COLO829 (cell line): Measurements from ENCODE around the gene HSPB8.

Experiments
- DNase-seq: peaks from one replicate; pipeline ENCODE4 v3.0.0; 2012; ENCODE audit warnings: low spot score

The HSPB8 gene, protein sequence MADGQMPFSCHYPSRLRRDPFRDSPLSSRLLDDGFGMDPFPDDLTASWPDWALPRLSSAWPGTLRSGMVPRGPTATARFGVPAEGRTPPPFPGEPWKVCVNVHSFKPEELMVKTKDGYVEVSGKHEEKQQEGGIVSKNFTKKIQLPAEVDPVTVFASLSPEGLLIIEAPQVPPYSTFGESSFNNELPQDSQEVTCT

GRCh38 chr12:119178544-119179334, at the start of gene HSPB8:
Gene HSPB8, plus strand, starts transcription at chr12:119178931. Its CDS starts 382 bp downstream, at chr12:119179313.
- DNase-seq, result peak; percentile 15

- DNase-seq, result no peak
These were observed 48.8 kb upstream of the HSPB8 start for GRCh38 chr12:119129827-119130434.

DNA sequence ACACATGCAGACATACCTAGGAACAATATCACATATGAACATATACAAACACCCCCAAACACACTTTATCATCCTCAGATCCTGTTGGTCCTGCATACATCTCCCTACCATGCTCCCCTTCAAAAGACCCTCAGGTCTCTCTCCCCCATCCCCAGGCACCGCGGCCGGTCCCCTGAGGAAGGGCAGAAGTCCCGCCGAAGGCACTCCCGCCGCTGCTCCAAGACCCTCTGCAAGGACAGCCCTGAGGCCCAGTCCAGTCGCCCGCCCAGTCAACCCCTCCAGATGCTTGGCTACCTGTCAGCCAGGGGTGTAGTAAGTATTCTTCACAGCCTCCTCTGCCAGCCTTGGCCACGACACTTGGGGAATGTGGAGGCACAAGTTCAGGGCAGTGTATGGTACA, 48.2 kb upstream of the HSPB8 start:
- no peak for DNase-seq

DNA sequence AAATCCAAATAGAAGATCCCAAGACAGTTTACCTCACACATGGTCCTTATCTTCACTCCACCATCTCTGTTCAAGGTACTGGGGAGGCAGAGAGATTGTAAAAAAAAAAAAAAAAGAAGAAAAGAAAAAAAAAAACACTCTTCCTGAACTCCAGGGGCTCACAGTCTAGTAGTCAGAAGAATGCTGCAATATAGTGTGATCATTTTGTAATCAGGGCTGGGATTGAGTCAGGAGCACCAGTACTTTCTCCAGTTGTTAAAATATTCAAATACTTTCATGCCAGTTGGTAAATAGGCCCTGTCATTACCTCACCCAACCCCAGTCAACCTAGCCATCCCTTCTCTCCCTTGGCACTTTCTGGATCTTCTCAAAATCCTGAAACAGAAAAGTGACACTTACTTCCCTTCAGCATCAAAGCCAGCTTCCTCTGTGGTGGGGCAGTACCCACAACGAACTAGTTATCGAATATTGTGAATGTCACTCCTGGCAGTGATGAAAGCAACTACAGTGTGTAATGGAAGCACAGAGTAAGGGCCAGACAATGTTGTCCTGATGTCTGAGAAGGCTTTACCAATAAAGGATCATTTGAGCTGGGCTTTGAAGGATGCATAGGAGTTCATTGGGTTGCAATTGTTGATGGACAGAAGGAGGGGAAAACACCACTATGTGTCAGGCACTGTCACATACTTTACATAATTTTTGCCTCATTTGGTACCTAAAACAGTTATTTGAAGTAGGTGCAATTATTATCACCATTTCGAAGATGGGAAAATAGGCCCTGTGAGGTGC, 44.3 kb upstream of the HSPB8 start:
- no peak for DNase-seq

- DNase-seq, result no peak
These were observed 41.8 kb upstream of the HSPB8 start for GRCh38 chr12:119136811-119137410.

DNA sequence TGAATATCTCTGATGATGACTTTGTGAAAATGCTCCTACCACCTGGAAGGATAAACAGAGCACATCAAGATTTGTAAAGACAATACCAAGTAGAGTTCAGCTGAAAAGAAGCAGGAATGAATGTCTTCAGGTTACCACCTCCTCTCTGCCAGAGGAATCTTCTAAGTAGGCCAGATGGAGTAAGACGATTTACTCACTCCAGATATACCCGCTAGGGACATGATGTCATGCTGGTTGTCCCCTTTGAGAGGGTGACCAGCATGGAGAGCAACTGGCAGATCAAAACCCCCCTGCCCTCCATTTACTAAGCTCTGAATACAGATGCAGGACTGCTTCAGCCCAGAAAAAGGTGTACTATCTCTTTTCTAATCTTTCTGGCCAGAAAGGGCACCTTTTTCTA, 39.3 kb upstream of the HSPB8 start:
- DNase-seq, result no peak

DNA sequence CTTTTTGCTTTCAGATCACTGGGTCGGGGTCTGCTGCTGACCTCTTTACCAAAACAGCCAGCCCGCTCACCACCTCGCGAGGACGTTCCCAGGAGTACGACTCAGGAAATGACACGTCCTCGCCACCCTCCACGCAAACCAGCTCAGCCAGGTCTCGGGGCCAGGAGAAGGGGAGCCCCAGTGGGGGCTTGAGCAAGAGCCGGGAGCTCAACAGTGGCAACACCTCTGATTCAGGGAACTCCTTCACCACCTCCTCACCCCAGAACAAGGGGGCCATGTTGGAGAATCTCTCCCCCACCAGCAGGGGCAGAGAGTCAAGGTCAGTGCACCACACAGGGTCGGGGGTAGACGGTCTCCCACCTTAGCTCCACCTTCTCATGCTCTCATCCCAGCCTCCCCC, 33.4 kb upstream of the HSPB8 start:
- DNase-seq, result no peak

- peak; percentile 58 for DNase-seq
These were observed 30.8 kb upstream of the HSPB8 start for GRCh38 chr12:119147847-119148448.

DNA sequence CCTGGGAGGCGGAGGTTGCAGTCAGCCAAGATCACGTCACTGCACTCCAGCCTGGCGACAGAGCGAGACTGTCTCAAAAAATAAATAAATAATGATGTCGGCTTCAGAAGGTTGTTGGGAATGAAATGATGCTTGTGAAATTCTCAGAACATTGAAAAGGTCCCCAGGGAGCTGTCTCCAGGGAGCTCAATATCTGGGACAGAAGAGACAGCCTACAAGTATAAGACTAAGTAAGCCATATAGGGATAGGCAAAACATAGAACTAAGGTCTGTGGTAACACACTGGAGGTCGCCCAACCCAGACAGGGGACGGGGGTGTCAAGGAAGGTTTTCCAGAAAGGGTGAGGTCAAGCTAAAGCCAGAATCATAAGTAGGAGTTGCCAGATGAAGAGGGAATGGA, 29.5 kb upstream of the HSPB8 start:
- no peak for DNase-seq

DNA sequence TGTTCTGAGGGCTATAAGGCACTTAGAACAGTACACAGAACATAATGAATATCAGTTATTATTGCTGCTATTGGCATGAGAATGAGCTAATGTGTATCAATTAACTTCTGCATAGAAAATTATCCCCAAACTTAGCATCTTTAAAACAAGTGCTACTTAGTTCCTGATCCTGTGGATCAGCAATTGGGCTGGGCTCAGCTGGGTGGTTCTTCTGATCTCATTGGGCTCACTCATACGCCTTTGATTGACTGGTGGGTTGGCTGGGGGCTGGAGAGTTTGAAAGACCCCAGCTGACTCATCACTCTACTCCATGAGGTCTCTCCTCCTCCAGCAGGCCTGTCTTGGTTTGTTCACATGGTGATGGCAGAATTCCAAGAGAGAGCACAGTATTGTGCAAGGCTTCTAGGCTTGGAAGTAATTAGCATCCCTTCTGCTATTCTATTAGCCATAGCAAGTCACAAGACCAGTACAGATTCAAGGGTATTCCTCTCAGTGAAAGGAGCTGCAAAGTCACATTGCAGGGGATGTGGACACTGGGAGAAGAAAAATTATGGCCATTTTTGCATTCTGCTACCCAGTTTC, 27.2 kb upstream of the HSPB8 start:
- DNase-seq, result no peak

DNA sequence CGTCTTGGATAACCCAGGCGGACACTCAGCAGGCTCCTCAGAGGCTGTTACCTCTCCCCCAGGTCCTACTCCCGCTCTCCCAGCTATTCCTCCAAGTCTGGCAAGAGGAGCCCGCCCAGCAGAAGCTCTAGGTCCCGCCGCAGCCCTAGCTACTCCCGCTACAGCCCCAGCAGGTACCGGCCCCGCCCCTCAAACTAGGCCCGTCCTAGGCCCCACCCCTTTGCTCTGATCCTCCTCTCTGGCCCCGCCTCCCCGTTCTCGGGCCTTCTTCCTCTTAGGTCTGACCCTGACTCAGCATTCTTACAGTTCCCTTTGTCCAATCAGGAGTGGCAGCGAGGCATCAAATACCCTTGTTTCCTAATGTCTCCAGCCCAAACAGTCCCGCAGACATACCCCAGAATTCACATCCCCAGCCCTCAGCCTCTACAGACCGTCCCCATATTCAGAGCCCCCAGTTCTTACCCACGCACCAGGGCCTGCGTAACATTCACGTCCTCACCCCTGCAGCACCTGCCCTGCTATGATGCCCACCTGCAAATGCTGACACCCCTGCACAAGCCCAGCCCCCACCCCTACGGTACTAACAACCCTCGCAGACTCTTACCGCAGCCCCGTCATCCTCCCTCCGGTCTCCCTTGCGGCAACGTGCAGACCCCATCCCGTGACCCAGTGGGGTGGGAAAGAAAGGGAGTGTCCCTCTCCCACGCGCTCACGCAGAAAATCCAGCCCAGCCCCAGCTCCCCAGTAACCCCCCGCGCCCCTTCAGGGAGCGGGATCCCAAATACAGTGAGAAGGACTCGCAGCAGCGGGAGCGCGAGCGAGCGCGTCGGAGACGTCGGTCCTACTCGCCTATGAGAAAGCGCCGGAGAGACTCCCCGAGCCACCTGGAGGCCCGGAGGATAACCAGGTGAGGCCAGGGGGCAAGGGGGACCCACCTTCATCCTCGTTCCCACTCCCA, 25.0 kb upstream of the HSPB8 start:
- DNase-seq, result no peak

DNA sequence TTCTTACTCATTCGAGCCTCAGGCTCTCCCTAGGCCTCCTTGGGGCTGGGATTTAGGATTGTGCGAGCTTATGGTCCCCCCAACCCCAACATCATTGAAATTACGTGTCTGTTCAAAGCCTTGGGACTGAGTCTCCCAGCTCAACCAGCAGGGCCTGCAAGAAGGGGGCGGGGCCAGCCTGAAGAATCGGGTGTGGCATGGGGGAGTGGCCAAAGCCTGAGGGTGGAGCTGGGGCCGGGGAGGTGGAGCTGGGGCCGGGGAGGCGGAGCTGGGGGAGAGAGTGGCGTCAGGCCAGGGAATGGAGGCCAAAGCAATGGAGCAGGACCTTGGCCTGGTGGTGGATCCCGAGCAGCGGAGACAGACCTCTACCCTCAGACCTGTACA, 24.3 kb upstream of the HSPB8 start:
- DNase-seq, result no peak

DNA sequence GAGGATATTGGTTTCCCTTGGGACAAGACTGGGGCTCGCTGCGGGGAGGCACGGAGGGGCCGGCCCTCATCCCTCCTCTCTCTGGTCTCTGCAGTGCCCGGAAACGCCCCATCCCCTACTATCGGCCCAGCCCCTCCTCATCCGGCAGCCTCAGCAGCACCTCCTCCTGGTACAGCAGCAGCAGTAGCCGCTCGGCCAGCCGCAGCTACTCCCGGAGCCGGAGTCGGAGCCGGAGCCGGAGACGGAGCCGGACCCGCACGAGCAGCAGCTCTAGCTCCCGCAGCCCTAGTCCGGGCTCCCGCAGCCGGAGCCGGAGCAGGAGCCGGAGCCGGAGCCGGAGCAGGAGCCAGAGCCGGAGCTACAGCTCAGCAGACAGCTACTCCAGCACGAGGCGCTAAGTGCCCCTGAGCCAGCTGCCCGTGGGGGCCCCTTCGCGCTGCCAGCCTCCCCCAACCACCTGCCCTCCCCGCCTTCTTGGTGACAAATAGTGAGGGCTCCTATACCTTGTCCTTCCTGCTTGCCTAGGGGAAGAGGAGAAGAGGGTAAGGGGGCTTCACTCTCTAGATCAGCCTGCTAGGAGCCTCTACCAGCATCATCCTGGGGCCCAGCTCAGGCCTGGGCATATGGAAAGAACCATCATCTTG, 22.2 kb upstream of the HSPB8 start:
- no peak for DNase-seq

GRCh38 chr12:119157528-119157927, 21.2 kb upstream of the HSPB8 start:
- no peak for DNase-seq

DNA sequence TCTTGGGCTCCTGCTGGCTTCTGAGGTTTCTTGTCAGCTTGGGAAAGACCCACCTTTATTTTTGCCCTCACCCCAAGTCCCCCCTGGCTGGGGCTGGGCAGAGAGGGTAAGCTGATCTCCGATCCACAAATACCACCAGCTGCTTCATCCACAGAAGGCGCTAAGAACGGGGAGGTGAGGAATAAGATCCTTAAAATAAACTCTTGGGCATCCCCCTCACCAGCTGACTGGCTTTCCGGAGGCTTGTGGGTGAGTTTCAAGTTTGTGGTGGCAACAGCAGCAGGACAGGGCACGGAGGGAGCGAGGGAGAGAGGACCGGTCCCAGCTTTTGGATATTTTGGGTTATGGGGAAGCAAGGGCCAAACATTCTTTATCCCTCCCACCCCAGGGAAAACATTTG, 20.8 kb upstream of the HSPB8 start:
- DNase-seq, result no peak

GRCh38 chr12:119158402-119158801, 20.3 kb upstream of the HSPB8 start:
- no peak for DNase-seq

DNA sequence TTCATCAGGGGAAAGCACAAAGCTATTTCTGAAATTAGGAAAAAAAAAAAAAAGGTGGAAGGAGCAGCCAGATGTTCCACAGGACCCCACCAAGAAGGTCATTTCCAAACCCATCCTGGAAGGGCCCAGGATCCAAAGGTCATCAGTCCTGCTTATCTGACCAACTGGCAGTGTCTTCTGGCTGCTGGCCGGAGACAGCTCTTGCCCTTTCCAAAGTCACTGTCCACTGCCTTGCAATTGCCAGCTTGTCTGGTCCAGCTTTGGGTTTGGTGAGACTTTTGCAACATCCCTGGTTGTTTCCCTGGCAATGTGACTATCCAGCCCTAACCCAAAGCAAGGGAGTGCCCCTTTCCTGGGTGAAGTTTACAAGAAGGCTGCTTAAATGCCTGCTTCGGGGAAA, 18.9 kb upstream of the HSPB8 start:
- DNase-seq, result no peak

DNA sequence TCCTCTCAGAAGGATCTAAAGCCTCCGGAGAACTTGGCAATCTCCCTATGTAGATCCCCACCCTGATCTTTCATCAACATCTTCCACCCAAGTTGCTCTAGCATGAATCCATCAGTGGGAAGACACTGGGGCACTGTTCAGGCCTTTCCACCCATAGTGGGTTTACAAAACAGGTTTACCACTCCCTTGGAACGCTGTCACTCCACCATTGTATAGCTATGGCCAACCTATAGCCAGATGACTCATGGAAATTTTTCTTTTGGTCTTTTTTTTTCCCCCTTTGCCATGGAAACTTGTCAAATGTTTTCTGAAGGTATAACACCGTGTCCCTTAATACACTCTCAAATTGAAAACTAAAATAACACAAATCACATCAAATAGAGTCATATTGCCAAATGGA, 10.8 kb upstream of the HSPB8 start:
- DNase-seq, result no peak

GRCh38 chr12:119168721-119169120, 10.0 kb upstream of the HSPB8 start:
- no peak for DNase-seq

DNA sequence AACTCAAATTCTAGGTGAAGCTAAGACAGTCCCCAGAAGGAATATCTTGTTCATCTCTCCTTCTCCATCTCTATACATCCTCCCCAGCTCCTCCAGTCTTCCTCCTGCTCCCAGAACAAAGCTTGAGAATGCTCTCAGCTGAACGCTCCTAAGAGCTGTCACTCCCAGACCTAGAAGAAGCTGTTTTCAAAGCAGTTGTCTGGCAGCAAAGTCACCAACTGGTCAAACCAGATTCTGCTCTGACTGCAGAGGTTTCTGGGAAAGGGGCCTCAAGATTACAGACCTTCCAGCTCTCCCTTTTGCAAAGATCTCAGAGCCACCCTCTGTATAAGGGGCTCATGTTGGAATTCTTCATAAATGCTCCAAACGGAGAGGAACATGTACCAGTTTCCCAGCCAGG, 9.6 kb upstream of the HSPB8 start:
- DNase-seq, result no peak
